KMS-11 (cell line): ENCODE measurements around the gene FGGY.

Source experiments
- H2AFZ ChIP-seq: fragments of 200-600 bp; sonication (generic); 2 replicates; pipeline ENCODE4 v1.6.1; 2016; ENCODE audit warnings: antibody characterized with exemption, mixed run types, low read depth
- H3K27ac ChIP-seq: fragments of 200-600 bp; sonication (generic); 2 replicates; pipeline ENCODE4 v1.6.1; 2016; ENCODE audit warnings: mild to moderate bottlenecking, mixed run types
- H3K27me3 ChIP-seq: fragments of 200-600 bp; sonication (generic); 2 replicates; pipeline ENCODE4 v1.6.1; 2017; ENCODE audit warnings: mild to moderate bottlenecking, low read depth, mixed run types, moderate library complexity; ENCODE audit not compliant: insufficient read depth
- H3K36me3 ChIP-seq: fragments of 200-600 bp; sonication (generic); 2 replicates; pipeline ENCODE4 v1.6.1; 2017; ENCODE audit warnings: mild to moderate bottlenecking, mixed run types; ENCODE audit not compliant: insufficient read depth
- H3K4me1 ChIP-seq: fragments of 200-600 bp; sonication (generic); 2 replicates; pipeline ENCODE4 v1.6.1; 2016; ENCODE audit warnings: mild to moderate bottlenecking, low read depth, mixed run types; ENCODE audit not compliant: poor library complexity, severe bottlenecking
- H3K4me2 ChIP-seq: fragments of 200-600 bp; sonication (generic); 2 replicates; pipeline ENCODE4 v1.7.0; 2016; ENCODE audit warnings: mild to moderate bottlenecking, mixed run types
- H3K4me3 ChIP-seq: fragments of 200-600 bp; sonication (generic); IDR thresholded peaks from 2 replicates; pipeline ENCODE4 v1.6.1; 2017; ENCODE audit warnings: low read depth, low read length, mixed read lengths; ENCODE audit not compliant: insufficient read depth
- H3K79me2 ChIP-seq: fragments of 200-600 bp; sonication (generic); 2 replicates; pipeline ENCODE4 v1.6.1; 2016; ENCODE audit warnings: low read depth, mixed run types; ENCODE audit not compliant: insufficient read depth
- H3K9ac ChIP-seq: fragments of 200-600 bp; sonication (generic); 2 replicates; pipeline ENCODE4 v1.6.1; 2016; ENCODE audit warnings: mild to moderate bottlenecking, mixed run types
- H4K20me1 ChIP-seq: fragments of 200-600 bp; sonication (generic); 2 replicates; pipeline ENCODE4 v1.6.1; 2016; ENCODE audit warnings: mild to moderate bottlenecking, mixed run types; ENCODE audit not compliant: insufficient read depth
- CTCF ChIP-seq: fragments of 200-600 bp; sonication (generic); conservative IDR thresholded peaks from 2 replicates; pipeline ENCODE4 v1.6.1; 2017; ENCODE audit warnings: low read depth, mild to moderate bottlenecking, antibody characterized with exemption, low read length, moderate library complexity, mixed read lengths

The FGGY gene

GRCh38 chr1:59768792-59769735 is 472.2 kb downstream of the FGGY start:
- no peaks in the 10 kb centered on the region for H4K20me1 ChIP-seq
- H3K4me3 ChIP-seq, result no peak overlapping the region
- H3K36me3 ChIP-seq, result no peaks in the 10 kb centered on the region
- TF ChIP-seq CTCF, result no peak
- H3K4me1 ChIP-seq, result peaks cover 55% of the 10 kb centered on the region
- no peak overlapping the region for H3K9ac ChIP-seq
- H3K27me3 ChIP-seq, result no peaks in the 10 kb centered on the region
- no peak overlapping the region for H3K4me2 ChIP-seq
- H3K79me2 ChIP-seq, result no peaks in the 10 kb centered on the region
- H2AFZ ChIP-seq, result no peak overlapping the region
- no peak overlapping the region for H3K27ac ChIP-seq

DNA sequence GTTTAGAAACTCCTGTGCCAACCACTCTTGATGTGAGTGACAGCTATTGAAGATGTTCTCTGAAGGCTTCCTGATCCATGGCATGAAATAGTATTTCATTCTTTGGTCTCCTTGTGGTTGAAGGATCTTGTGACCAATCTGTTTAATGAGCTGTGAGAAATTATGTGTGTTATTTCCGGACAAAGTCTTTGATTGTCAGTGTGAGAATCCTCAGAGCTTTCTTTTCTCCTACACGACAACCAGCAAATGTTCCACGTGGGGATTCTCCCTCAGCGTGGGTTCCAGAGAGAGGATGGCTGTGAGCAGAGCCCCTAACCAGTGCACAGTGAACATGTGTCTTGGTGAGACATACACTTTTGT is 472.8 kb downstream of the FGGY start:
- Histone ChIP-seq H3K27ac (no peak overlapping the region), H2AFZ (no peak overlapping the region), H3K27me3 (no peaks in the 10 kb centered on the region), H3K79me2 (no peaks in the 10 kb centered on the region), H3K4me3 (no peak overlapping the region), H3K4me2 (no peak overlapping the region), H3K36me3 (no peaks in the 10 kb centered on the region), H3K4me1 (peaks cover 49% of the 10 kb centered on the region), H3K9ac (no peak overlapping the region), H4K20me1 (no peaks in the 10 kb centered on the region)
- no peak for TF ChIP-seq CTCF

DNA sequence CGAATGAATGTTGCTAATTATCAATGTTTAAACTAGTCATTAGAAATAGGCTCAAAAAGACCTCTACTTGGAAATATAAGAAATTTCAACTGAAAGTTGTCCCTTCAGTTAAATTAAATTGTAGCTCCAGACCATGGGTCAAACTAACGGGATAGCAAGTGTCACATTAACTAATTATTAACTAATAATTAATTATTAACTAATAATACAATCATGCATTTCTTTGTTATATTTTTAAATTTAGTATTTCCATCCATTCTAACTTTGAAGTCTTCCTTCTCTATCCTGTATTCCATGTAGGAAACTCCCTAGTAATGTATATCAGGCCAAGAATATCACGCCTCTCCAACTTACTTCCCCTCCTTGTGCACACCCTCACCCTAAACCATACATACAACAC is 474.5 kb downstream of the FGGY start:
- Histone ChIP-seq H3K27ac (no peak overlapping the region), H2AFZ (no peak overlapping the region), H3K27me3 (no peaks in the 10 kb centered on the region), H4K20me1 (no peaks in the 10 kb centered on the region), H3K4me3 (no peak overlapping the region), H3K9ac (no peak overlapping the region), H3K79me2 (no peaks in the 10 kb centered on the region), H3K4me1 (peaks cover 33% of the 10 kb centered on the region), H3K36me3 (no peaks in the 10 kb centered on the region), H3K4me2 (no peak overlapping the region)
- TF ChIP-seq CTCF, result no peak

GRCh38 chr1:59775480-59775879 is 478.6 kb downstream of the FGGY start:
- TF ChIP-seq CTCF, result no peak
- no peak overlapping the region for H3K4me3 ChIP-seq
- no peaks in the 10 kb centered on the region for H3K4me1 ChIP-seq
- no peaks in the 10 kb centered on the region for H3K36me3 ChIP-seq
- no peaks in the 10 kb centered on the region for H3K27me3 ChIP-seq
- H3K27ac ChIP-seq, result no peak overlapping the region
- H3K9ac ChIP-seq, result no peak overlapping the region
- H3K79me2 ChIP-seq, result no peaks in the 10 kb centered on the region
- H3K4me2 ChIP-seq, result no peak overlapping the region
- no peaks in the 10 kb centered on the region for H4K20me1 ChIP-seq
- no peak overlapping the region for H2AFZ ChIP-seq
